ENCODE data around the gene RNF227. TPM values are rescaled to one million over a fixed set of nuclear protein-coding genes. Genes with fewer than 3 reads are reported as not detected.
"Not testable (repeated sequence)": the region's sequence is repeated elsewhere in the genome, so short reads cannot be mapped to it uniquely, and the experiment has no call there.

The RNF227 gene
- total RNA-seq, 1 experiment from 2014 or later: 1.1 TPM

DNA sequence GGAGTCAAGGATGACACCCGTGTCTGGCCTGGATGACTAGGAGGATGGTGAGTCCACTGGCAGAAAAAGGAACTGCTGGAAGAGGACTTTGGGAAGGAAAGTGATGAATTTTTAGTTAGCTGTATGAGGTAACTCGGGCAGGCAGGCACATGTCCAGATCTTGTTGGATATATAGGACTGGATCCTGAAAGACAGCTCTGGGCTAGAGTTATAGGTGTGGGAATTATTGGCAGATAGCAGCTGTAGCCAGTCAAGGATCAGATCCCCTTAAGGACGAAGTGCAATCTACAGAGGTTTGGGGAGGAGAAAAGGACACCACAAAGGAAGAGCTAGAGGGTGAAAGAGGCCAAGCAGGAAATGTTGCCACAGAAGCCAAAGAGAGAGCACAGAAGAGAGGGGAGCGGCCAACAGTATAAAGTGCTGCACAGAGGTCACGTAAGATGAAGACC lies 48.2 kb downstream of the RNF227 start:
- no peak for TF ChIP-seq EZH2 (IDR thresholded peaks at IDR 0.05; ENCODE audit: borderline replicate concordance, low read depth, low read length, poor library complexity, severe bottlenecking)
- TF ChIP-seq, protein P1, sequence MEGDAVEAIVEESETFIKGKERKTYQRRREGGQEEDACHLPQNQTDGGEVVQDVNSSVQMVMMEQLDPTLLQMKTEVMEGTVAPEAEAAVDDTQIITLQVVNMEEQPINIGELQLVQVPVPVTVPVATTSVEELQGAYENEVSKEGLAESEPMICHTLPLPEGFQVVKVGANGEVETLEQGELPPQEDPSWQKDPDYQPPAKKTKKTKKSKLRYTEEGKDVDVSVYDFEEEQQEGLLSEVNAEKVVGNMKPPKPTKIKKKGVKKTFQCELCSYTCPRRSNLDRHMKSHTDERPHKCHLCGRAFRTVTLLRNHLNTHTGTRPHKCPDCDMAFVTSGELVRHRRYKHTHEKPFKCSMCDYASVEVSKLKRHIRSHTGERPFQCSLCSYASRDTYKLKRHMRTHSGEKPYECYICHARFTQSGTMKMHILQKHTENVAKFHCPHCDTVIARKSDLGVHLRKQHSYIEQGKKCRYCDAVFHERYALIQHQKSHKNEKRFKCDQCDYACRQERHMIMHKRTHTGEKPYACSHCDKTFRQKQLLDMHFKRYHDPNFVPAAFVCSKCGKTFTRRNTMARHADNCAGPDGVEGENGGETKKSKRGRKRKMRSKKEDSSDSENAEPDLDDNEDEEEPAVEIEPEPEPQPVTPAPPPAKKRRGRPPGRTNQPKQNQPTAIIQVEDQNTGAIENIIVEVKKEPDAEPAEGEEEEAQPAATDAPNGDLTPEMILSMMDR (conservative IDR thresholded peaks at IDR 0.05; ENCODE audit: low read depth, low read length): no peak
- CTCF ChIA-PET: no interaction called here
- no peaks in the 10 kb centered on the region for H3K9me3 ChIP-seq (ENCODE audit: low read depth, low read length, poor library complexity, severe bottlenecking)
- no TSS peak for BruUV-seq (replicated peaks)
- no peak overlapping the region for H3K4me3 ChIP-seq (ENCODE audit: low read depth, low read length, poor library complexity, severe bottlenecking)
- DNase-seq (ENCODE audit: low spot score): no peak
- POLR2A ChIA-PET (ENCODE audit: low non-redundant PET): no interaction called here
- H3K4me1 ChIP-seq (ENCODE audit: insufficient read depth, low read length, poor library complexity, severe bottlenecking): peaks cover 1% of the 10 kb centered on the region
- H3K36me3 ChIP-seq (ENCODE audit: insufficient read depth, low read length, poor library complexity, severe bottlenecking): no peaks in the 10 kb centered on the region
- H3K27ac ChIP-seq (ENCODE audit: low read depth, low read length, poor library complexity, severe bottlenecking): no peak overlapping the region
- intact Hi-C loops (cut with micrococcal nuclease; ENCODE audit: unreplicated experiment): no loop called here
- no peaks in the 10 kb centered on the region for H3K27me3 ChIP-seq (replicated peaks; ENCODE audit: insufficient read depth, low read depth, low read length, poor library complexity)

DNA sequence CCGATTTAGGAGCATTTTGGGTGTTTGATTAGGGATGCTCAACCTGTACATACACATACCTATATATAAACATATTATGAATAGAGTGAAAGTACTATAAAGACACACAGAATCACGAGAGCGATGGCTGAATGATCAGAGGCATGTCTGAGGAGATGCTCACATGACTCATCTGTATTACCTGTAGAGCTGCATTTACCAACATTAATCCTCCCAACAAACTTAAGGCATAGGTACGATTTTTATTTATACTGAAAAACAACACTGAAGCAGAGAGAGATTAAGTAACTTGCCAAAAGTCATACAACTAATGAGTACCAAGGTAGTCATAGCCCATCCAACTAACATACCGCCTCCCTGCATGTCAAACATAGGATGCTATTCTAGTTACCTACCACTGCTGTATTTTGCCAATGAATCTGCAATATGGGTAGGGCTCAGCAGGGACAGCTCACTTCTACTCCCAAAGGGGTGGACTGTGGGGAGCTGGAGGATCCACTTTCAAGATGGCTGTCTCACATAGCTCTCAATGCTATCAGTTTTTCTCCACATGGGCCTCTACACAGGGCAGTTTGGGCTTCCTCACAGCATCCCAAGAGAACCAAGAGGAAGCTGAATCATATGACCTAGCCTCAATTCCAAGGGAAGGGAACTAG lies 51.0 kb downstream of the RNF227 start:
- ChIA-PET CTCF (interaction anchor here (0.6 kb wide), 2 partner anchors 14 to 33 kb away, joined by 3 to 4 read pairs; no protein-coding TSS in a partner anchor), POLR2A (ENCODE audit: low non-redundant PET) (interaction anchor here (0.6 kb wide), 1 partner anchor 241 kb away, joined by 19 read pairs; no protein-coding TSS in a partner anchor)
- BruUV-seq (replicated peaks): no TSS peak
- Histone ChIP-seq H3K27ac (ENCODE audit: low read depth, low read length, poor library complexity, severe bottlenecking) (no peak overlapping the region), H3K27me3 (replicated peaks; ENCODE audit: insufficient read depth, low read depth, low read length, poor library complexity) (no peaks in the 10 kb centered on the region), H3K36me3 (ENCODE audit: insufficient read depth, low read length, poor library complexity, severe bottlenecking) (no peaks in the 10 kb centered on the region), H3K9me3 (ENCODE audit: low read depth, low read length, poor library complexity, severe bottlenecking) (no peaks in the 10 kb centered on the region), H3K4me3 (ENCODE audit: low read depth, low read length, poor library complexity, severe bottlenecking) (no peak overlapping the region), H3K4me1 (ENCODE audit: insufficient read depth, low read length, poor library complexity, severe bottlenecking) (peaks cover 4% of the 10 kb centered on the region)
- intact Hi-C loops (cut with micrococcal nuclease; ENCODE audit: unreplicated experiment): loop anchor here (5.0 kb wide), 2 partner anchors 32 to 192 kb away; no protein-coding TSS in a partner anchor
- TF ChIP-seq, protein P1 (conservative IDR thresholded peaks at IDR 0.05; ENCODE audit: low read depth, low read length): no peak
- no peak for TF ChIP-seq EZH2 (IDR thresholded peaks at IDR 0.05; ENCODE audit: borderline replicate concordance, low read depth, low read length, poor library complexity, severe bottlenecking)
- no peak for DNase-seq (ENCODE audit: low spot score)

DNA sequence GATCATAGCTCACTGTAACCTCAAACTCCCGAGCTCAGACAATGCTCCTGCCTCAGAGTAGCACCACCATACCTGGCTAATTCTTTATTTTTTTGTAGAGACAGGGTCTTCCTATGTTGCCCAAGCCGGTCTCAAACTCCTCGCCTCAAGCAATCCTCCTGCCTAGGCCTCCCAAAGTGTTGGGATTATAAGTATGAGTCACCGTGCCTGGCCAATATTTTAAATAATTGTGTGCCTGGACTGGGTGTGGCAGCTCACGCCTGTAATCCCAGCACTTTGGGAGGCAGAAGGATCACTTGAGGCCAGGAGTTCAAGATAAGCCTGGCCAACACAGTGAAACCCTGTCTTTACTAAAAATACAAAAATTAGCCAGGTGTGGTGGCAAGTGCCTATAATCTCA lies 51.7 kb downstream of the RNF227 start:
- intact Hi-C loops (cut with micrococcal nuclease; ENCODE audit: unreplicated experiment): loop anchor here (5.0 kb wide), 2 partner anchors 33 to 193 kb away; no protein-coding TSS in a partner anchor
- POLR2A ChIA-PET (ENCODE audit: low non-redundant PET): not testable (repeated sequence)

More for the DNA sequence above, 51.7 kb downstream of the RNF227 start:
- H3K4me1 ChIP-seq (ENCODE audit: insufficient read depth, low read length, poor library complexity, severe bottlenecking); H3K27me3 ChIP-seq (replicated peaks; ENCODE audit: insufficient read depth, low read depth, low read length, poor library complexity); H3K36me3 ChIP-seq (ENCODE audit: insufficient read depth, low read length, poor library complexity, severe bottlenecking); BruUV-seq (replicated peaks); H3K9me3 ChIP-seq (ENCODE audit: low read depth, low read length, poor library complexity, severe bottlenecking); CTCF ChIA-PET; H3K4me3 ChIP-seq (ENCODE audit: low read depth, low read length, poor library complexity, severe bottlenecking); DNase-seq (ENCODE audit: low spot score); H3K27ac ChIP-seq (ENCODE audit: low read depth, low read length, poor library complexity, severe bottlenecking): not testable (repeated sequence)

Other genes with a start within 250 kb of the RNF227 start
- 32.2 and 34.8 TPM in 2 replicates for gene TP53, start 228.8 kb downstream of the RNF227 start, total RNA-seq (2021)
- gene WRAP53, start 227.8 kb downstream of the RNF227 start, total RNA-seq (2021): 42.2 and 51.8 TPM in 2 replicates
- gene EFNB3, start 211.1 kb downstream of the RNF227 start, total RNA-seq (2021): 10.0 and 15.8 TPM in 2 replicates
- gene DNAH2, start 198.5 kb downstream of the RNF227 start, total RNA-seq (2021): 0.15 and 0.24 TPM in 2 replicates
- gene KDM6B, start 82.1 kb downstream of the RNF227 start, total RNA-seq (2021): 46.8 and 51.1 TPM in 2 replicates
- 1.7 and 3.0 TPM in 2 replicates for gene TMEM88, start 61.2 kb downstream of the RNF227 start, total RNA-seq (2021)
- 64.3 and 67.7 TPM in 2 replicates for gene NAA38, start 58.7 kb downstream of the RNF227 start, total RNA-seq (2021)
- gene CYB5D1, start 58.3 kb downstream of the RNF227 start, total RNA-seq (2021): 16.9 and 18.7 TPM in 2 replicates
- gene CHD3, start 27.5 kb downstream of the RNF227 start, total RNA-seq (2021): 249 and 264 TPM in 2 replicates
- 24.8 and 32.4 TPM in 2 replicates for gene KCNAB3, start 13.6 kb upstream of the RNF227 start, total RNA-seq (2021)
- gene TRAPPC1, start 15.7 kb upstream of the RNF227 start, total RNA-seq (2021): 111 and 140 TPM in 2 replicates
- 72.3 and 79.9 TPM in 2 replicates for gene CNTROB, start 15.9 kb upstream of the RNF227 start, total RNA-seq (2021)
- gene GUCY2D, start 86.3 kb upstream of the RNF227 start, total RNA-seq (2021): not detected in 2 replicates
- gene ALOX15B, start 122.8 kb upstream of the RNF227 start, total RNA-seq (2021): 0.17 and 0.30 TPM in 2 replicates
- gene ALOX12B, start 171.4 kb upstream of the RNF227 start, total RNA-seq (2021): 0.39 TPM in 1 of 2 replicates, not detected in the other
- not detected in 2 replicates for gene ALOXE3, start 202.2 kb upstream of the RNF227 start, total RNA-seq (2021)
- 1.7 and 3.9 TPM in 2 replicates for gene HES7, start 207.8 kb upstream of the RNF227 start, total RNA-seq (2021)
- gene PER1, start 236.1 kb upstream of the RNF227 start, total RNA-seq (2021): 47.1 and 50.0 TPM in 2 replicates
- 41.3 and 51.0 TPM in 2 replicates for gene VAMP2, start 246.7 kb upstream of the RNF227 start, total RNA-seq (2021)

All from A673 (cell line).